ELF-1 (cell line): ENCODE data around the gene RIOK3.
"Not testable (repeated sequence)": the region's sequence is repeated elsewhere in the genome, so short reads cannot be mapped to it uniquely, and the experiment has no call there.

ENCODE experiments used
- DNase-seq: peaks from one replicate; pipeline ENCODE4 v3.0.0-alpha.2; 2016; ENCODE audit warnings: low read depth, low spot score

The RIOK3 gene

DNA sequence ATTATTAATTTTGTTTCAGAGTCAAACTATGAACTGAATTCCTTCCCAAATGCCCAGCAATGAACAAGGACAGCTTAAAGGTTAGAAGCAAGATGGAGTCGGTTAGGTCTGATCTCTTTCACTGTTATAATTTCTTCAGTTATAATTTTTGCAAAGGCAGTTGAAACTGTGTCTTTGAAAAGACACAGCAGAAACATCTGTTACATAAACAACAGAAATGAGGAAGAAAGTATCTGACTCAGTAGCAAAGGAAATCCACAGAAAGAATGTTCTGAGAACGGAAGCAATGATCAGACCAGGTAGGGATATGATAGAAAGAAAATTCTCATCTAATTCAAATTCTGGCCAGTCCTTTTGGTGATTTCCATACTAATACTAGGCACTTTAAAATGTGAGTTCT, 45.0 kb downstream of the RIOK3 start:
- DNase-seq: no peak

DNA sequence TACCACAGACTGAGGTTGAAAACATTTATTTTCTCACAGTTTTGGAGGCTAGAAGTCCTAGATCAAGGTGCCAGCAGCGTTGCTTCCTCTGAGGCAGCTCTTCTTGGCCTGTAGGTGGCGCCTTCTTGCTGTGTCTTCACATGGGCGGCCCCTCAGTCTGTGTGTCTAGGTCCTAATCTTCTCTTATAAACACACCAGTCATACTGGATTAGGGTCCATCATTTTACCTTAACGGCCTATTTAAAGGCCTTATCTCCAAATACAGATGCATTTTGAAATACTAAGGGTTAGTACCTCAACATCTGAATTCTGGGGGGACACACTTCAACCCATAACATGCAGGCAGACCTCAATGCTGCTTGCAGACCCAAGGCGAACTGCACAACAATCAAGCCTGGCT, 45.8 kb downstream of the RIOK3 start:
- DNase-seq: peak; percentile 67

DNA sequence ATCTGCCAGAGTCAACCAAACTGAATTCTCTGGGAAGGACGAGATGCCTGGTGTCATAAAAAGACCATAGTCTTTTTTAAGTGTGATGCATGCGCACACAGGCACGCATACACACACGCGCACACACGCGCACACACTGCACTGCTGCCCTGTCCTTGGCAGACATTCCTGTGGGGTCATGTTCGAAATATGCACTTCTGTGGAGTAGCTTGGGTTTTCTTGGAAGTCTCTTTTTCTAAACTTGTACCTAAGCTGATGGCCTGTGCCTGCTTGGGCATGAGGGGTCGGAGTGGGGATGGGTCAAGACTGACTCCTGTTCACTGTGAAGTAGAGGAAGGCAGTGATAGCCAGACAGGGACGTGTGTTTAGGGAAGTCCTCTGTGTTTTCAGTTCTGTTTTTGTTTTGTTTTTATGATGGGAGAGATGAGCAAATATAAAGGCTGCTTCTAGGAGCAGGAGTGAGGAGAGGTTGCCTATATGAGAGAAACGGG, 46.2 kb downstream of the RIOK3 start:
- DNase-seq: no peak

DNA sequence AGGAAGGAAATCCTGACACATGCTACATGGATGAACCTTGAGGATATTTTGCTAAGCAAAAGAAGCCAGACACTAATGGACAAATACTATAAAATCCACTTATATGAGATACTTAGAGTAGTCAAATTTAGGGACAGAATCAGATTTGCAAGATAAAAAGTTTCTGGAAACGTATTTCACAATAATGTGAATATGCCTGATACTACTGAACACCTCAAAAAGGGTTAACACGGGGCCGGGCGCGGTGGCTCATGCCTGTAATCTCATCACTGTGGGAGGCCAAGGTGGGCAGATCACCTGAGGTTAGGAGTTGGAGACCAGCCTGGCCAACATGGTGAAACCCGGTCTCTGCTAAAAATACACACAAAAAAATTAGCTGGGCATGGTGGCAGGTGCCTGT, 48.5 kb downstream of the RIOK3 start:
- no peak for DNase-seq

DNA sequence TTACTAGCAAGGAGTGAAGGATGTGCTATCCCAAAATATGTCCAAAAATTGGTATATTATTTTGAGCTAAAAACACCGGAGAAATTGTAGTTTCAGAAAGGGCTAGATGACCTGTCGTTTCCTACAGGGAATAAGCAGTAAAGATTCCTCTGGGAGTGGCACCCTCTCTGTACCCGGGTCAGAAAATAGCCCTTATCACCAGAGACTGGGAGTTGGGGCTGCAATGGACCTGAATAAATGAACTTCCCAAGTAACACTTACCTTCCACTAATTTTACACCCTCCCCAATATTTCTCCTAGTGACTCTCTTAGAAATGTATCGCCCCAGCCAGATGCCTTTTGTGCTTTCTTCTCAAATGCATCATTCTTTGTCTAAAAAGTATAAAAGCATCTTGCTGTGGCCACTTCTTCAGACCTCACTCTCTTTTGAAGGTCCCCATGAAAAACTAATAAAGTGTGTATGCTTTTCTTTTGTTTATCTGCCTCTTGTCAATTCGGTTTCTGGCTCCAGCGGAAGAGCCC, 49.5 kb downstream of the RIOK3 start:
- no peak for DNase-seq

DNA sequence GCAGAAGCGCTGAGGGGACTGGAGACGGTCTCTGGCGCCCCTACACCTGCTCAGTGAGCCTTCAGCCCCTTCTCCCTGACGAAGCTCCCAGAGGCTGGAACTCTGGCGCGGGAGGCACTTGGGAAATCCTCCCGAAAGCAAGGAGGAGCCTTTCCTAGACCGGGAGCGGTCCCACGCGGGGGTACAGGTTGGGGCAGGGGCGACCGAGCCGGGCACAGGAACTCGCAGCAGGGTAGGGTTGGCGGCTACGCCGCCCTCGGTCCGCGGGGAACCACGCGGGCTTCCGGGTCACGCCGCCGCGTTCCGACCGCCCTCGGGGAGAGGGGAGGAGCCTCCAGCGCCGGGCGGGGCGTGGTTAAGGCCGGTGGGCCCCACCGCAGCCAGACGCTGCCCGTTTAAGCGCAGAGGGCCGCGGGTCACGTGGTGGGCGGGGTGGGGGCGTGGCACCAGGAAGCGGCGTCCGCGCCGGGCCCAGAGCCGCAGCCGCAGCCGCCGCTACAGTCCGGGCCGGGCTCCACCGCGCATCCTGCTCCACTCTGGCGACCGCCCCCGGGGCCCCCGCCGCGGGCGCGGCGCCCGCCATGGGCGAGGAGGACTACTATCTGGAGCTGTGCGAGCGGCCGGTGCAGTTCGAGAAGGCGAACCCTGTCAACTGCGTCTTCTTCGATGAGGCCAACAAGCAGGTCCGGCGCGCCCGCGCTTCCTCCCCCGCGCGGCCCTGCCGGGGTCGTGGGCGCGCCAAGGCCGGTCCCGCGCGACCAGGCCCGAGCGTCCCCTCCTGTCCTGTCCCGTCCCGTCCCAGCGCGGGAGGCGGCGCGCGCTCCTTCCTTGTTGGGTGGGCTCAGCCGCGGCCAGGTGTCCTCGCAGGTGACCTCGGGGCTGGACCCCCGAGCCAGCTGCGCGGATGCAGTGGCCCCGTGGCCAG, 50.2 kb downstream of the RIOK3 start, which contains the start of gene RMC1:
Gene RMC1 (plus strand): TSS at position 474 of the 925 bp plus-strand sequence. CDS start 108 bp downstream, at position 582.
- peak; percentile 95 for DNase-seq

DNA sequence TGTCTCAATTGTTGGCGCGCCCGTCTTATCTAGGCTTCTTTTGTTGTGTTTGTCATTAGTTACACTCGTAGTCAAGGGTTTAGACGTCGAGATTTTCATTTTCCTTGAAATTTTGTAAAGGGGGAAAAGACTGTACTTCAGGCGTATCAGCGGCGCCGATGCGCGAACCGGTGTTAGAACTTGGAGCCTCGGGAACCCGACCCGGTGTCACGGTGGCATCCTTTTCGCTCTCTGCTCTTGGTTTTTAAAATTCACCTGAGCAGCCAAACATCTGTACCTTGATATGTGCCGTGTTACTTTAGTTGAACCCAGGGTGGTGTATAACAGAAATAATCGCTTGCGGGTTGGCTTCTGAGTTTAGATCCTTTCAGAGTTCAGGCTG, 50.9 kb downstream of the RIOK3 start:
- no peak for DNase-seq

DNA sequence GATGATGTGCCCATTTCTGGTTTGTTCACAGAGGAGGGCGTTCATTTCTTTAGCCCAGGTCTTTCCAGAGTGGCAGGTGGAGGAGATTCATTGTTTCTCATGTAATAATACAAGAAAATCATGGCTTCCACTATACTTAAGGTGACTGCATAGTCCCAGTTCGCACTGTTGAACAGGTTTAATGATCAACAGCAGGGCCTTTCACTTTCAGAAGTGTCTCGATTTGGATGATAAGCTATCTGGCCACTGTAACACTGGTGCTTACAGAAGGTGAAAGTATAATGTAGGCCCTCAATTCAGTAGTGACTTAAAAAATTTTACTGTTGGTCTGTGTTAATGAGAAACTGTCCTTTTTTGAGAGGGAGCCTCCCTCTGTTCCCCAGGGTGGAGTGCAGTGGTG, 51.6 kb downstream of the RIOK3 start:
- no peak for DNase-seq

DNA sequence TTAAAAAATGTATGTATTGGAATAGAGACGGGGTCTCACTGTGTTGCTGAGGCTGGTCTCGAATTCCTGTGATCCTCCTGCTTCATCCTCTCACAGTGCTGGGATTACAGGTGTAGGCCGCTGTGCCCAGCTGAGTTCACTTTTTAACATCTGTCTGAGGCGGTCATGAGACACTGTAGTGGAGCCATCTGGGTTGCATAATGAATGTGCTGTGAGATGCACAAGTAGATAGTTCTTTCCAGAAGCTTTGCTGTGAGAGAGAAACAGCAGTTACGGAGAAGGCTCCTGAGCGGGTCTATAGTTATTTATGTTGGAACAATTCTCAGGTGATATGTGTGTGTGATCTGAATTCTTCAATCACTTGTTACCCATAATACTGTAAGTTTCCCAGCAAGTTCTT, 53.3 kb downstream of the RIOK3 start:
- no peak for DNase-seq

DNA sequence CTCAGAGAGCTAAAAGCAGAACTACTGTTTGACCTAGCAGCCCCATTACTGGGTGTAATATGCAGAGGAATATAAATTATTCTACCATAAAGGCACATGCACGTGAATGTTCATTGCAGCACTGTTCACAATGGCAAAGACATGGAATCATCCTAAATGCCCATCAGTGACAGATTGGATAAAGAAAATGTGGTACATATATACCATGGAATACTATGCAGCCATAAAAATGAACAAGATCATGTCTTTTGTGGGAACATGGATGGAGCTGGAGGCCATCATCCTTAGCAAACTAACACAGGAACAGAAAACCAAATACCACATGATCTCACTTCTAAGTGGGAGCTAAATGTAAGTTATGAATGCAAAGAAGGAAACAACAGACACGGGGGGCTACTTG, 57.8 kb downstream of the RIOK3 start:
- not testable (repeated sequence) for DNase-seq

DNA sequence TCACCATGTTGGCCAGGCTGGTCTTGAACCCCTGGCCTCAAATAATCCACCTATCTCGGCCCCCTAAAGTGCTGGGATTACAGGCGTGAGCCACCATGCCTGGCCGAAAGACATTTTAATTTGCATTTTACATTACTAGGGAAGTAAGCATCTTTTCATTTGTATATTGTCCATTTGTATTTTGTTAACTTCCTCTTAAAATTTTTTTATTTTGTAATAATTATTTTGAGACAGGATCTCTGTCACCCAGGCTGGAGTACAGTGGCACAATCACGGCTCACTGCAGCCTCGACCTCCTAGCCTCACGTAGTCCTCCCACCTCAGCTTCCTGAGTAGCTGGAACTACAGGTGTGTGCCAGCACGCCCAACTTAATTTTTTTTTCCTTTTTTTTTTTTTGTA, 59.1 kb downstream of the RIOK3 start:
- not testable (repeated sequence) for DNase-seq

DNA sequence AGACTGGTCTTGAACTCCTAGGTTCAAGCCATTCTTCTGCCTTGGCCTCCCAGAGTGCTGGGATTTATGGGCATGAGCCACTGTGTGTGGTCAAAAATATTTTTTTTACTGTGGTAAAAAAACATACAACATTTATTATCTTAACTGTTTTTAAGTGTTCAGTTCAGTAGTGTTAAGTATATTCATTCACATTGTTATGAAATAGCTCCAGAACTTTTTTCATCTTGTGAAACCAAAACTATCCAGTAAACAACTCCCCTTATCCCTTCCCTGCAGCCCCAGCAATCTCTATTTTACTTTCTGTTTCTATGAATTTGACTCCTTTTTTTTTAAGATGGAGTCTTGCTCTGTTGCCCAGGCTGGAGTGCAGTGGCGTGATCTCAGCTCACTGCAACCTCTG, 59.6 kb downstream of the RIOK3 start:
- no peak for DNase-seq

DNA sequence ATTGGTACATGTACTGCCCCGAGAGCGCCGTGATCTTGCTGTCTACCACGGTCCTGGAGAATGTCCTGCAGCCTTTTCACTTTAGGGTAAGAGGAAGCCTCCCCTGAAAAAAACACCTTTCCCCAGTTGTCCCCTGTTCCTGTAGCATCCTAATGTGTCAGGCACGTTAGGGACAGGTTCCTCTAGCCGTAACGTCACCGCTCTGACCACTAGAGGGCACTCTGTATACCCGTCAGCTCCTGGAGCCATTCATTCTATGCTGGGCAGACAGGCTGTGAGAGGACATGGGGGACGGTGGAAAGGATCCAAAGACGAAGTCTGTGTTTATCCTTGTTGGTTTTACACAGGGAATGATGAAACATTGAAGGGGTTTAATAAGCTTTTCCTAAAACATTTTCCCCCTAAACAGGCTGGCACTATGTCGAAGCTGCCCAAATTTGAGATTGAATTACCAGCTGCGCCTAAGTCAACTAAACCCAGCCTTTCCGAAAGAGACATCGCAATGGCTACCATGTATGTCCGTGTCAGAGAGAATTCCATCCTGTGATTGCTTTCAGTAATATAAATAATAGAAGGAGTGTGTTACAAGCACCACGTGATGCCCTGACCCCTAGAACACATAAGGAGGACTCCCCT, 62.9 kb downstream of the RIOK3 start:
- DNase-seq: peak; percentile 86

DNA sequence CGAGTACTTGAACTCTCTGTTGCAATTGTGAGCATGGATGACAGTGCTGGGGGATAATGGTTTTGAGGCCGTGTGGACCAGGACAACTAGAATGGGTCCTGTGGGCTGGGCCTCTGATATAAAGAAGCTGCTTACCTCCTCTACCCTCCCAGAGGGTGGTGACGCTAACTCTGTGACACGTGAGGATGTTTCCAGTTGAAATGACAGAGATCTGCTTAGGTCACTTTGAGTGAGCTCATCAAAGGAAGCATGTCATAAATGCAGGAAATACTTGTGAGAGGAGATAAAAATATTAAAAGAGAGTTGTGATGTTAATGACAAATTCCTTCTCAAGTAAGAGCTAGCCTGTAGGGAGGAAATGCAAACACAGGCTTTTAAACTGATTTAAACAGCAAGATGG, 66.6 kb downstream of the RIOK3 start:
- no peak for DNase-seq

DNA sequence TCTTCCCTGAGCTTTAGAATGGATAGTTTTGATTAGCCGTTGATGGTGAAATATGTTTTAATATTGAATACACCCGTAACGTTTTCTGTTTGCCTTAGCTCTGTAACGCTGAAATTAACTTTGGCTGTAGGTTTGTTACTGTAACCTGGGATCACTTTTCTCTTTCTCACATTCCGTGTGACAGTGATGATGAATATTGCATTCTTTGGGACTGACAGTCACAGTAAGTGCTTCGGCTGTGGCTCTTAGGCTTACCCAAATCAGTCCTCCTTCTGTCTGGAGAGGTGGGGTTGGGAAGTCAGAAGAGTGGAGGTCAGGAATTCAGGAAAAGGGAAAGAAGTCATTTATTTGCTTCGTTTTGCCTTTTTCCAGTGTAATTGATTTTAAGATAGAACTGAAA, 68.2 kb downstream of the RIOK3 start:
- DNase-seq: no peak

DNA sequence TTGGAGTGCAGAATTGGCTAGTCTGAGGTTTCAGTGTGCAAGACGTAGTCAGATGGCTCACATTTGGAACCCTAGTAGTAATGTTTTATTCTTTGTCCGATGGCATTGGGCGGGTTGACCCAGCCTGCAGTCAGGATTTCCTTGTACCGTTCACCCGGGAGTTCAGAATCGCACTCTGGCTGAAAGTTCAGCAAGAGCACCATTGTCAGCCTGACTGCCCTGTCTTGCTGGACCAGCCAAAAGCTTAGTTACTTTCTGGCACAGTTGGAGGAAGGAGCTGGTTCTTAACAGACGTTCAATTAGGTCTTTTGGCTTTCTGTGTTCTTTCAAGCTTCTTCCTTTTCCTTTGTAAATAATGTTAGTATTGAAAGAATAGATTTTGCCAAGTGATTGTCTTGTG, 68.8 kb downstream of the RIOK3 start:
- DNase-seq: no peak

DNA sequence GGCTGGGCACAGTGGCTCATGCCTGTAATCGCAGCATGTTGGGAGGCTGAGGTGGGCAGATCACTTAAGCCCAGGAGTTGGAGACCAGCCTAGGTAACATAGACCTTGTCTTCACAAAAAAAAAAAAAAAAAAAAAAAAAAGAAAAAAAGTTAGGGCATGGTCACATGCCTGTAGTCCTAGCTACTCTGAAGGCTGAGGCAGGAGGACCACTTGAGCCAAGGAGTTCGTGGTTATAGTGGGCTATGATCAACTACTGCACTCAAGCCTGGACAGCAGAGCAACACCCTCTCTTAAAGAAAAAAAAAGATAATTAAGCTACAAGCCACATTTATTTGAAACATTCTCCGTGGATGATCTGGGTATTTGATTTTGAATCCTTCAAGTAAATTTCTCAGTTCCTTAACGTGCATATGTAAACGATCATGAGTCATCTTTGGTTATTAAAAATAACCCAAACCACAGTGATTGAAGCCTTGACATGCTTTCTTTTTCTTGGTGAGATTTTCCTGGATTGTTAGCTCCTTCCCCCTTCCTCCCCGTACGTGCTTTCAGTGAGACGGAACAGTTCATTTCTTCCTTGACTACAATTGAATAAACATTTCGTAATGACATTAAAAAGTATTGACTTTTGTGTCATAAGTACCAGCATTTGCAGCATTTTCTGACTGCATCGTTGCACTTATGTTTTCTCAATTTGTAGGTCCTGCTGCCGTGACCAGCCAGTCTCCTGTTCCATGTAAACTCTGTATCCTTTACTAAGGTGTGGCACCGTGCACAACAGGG, 70.5 kb downstream of the RIOK3 start:
- DNase-seq: no peak

DNA sequence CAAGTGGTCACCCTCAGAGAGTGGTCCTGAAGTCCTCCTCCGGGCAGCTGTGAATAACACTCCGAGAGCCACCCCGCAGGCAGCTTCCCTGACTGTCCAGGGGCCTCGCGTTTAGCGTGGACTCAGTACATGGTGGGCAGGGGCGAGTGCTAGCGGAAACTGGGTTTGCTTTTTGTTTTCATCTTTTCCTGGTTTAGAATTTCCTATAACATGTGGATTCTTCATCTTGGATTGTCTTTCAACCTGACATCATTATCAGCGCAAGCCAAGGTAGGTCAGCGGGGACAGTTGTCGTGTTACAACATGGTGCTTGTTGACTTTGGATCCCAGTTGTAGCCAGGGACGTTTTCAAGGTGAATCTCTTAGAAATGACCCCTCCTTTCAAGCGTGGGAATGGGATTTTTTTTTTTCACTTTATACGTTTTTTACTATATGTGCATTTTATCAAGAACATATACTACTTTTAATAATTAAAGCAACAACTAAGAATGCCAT, 71.2 kb downstream of the RIOK3 start:
- DNase-seq: no peak

DNA sequence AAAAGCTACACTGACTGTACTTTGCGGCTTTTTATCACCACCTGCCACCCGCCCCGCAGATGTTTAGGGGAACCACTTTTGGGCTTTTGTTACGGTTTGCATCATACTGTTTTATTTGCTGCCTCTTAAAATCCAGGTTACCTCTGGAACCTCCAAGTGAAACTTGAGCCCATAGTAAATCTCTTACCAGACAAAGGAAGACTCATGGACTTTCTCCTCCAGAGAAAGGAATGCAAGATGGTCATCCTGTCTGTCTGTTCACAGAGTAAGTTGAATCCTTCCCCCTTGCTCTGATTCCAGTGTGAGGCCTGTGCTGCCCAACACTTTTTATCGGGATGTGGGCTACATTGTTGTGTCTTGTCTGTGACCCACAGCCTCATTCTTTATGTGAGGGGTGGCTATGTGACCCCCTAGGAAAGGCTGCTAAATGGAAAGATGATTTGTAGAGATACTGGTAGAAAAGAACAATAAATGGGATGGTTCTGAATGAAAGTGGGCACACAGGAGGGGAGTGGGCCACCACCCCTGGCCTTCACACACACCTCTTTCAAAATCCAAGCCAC, 73.5 kb downstream of the RIOK3 start:
- no peak for DNase-seq

DNA sequence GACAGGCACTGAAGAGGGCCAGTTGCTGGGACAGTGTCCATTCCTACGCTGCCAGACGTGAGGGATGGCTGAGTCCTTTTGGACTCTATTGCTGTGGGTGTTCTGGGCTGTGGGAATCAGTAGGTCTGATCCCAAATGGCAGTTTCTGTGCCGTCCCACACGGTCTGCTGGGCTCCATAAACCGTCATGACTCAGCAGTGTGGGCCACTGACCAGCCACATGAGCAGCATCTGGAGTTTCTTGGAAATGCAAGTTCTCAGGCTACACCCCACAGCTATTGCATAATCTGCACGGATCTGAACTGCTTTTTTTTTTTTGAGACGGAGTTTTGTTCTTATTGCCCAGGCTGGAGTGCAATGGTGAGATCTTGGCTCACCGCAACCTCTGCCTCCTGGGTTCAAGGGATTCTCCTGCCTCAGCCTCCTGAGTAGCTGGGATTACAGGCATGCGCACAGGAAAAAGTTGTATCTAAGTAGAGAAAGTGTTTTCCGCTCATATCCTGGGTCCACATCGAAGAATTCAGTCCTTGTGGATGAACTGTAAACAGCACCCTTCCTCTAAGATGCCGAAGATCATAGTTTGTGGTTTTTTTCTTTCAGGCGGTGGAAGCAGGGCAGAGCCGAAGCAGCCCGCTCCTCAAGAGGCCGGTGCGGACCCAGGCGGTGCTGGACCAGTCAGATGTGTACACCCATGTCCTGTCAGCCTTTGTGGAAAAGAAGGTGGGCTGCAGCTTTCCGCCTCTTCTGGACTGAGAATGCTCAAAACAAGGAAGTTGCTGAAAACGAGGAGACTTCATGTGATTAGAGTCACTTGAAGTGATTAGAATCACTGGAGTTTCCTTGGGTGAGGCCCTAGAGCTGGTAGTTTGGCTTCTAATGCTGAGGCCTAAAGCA, 75.7 kb downstream of the RIOK3 start:
- no peak for DNase-seq
